Bone marrow (tissue), 2 donors: Measurements from ENCODE around the gene GNAI3.

ENCODE experiments used
- DNase-seq, 2 donors: peaks; one replicate each; lab custom pipeline; 2025; lab: John Stamatoyannopoulos, UW

Gene GNAI3

DNA sequence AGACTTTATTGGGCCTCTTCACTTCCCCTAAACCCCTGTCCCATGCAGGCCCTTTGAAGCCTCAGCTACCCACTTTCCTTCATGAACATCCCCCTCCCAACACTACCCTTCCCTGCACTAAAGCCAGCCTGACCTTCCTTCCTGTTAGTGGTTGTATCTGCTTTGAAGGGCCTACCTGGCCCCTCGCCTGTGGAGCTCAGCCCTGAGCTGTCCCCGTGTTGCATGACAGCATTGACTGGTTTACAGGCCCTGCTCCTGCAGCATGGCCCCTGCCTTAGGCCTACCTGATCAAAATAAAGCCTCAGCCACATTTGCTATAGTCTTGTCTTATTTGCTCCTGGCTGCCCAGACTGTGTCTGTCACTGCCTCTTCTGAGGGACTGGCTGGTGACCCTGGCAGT, 113.0 kb downstream of the GNAI3 start:
- DNase-seq, result no peak

DNA sequence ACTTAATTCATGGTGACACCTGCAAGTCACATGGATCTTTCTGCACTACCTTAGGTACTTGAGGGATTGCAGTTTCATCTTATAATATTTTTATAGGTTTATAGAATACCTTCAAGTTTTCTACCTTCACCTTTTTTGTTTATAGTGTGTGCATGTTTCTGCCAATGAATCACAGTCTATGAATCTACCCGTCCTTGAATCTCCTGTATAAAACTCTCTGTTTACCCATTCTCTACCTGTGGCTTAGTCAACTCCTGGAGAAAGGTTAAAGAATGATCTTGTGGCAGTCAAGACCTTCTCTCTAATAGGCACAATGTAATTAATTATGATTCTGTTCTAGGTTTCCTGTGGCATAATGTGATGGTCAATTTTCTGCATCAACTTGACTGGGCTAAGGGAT, 116.3 kb downstream of the GNAI3 start:
- DNase-seq, result no peak

DNA sequence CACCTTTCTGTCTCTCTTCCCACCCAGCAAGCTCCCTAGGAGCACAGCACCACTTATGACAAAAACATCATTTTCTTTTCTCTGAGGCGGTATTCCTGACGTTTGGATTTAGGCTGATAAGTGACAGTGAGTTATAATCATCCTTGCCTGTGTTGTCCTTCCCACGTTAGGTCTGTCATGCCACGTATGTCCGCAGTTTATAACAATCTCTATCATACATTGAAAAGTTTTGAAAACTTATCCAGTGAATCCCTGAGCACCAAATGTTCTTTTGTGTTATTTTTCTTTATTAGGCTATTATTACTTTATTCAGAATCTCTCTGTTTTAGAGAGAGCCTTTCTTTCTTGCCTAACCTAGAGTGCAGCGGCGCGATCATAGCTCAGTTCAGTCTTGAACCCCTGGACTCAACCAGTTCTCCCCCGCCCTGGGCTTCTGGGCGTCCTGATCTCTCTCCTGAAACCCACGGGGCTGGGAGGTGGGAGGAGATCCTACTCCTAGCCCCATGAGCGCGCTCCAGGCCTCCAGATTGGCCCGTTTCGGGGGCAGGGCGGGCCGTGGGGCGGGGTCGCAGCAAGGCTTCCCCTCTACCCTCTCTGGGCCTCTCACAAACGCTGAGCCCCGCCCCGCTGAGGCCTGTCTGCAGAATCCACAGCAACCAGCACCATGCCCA, 119.2 kb downstream of the GNAI3 start, which contains the start of gene GSTM2:
Gene GSTM2, plus strand, starts transcription at position 606 of the 671 bp plus-strand sequence. Its CDS starts 59 bp downstream, at position 665.
- peak; percentile 40 to 80 for DNase-seq
